Spleen (tissue), 3 donors: ENCODE results near the gene GOLGA6D.

ENCODE experiments used
- POLR2A ChIP-seq, 3 donors: fragments of 450-650 bp; IDR thresholded peaks; one replicate each; pipeline ENCODE4 v1.5.1; 2017; ENCODE audit warnings: antibody characterized with exemption in 3 of 3, mild to moderate bottlenecking in 1 of 3
- POLR2AphosphoS5 ChIP-seq, 3 donors: sonication (generic); formaldehyde crosslinking; IDR thresholded peaks; one replicate each; pipeline ENCODE4 v1.5.1; 2017; ENCODE audit warnings: antibody characterized with exemption in 3 of 3

GRCh38 chr15:75335705-75336355 is 53.2 kb downstream of the GOLGA6D start, which contains the start of gene COMMD4:
- TF ChIP-seq POLR2A (IDR thresholded peaks at IDR 0.05): no peak
- peak; percentile 76 to 88 (median 82) for TF ChIP-seq POLR2AphosphoS5 (IDR thresholded peaks at IDR 0.05)
